Neural cell (in vitro differentiated cells): ENCODE measurements around the gene FAM170B. TPM values are rescaled to one million over a fixed set of nuclear protein-coding genes. Genes with fewer than 3 reads are reported as not detected.

ENCODE experiments used
- H2AFZ ChIP-seq: fragments of 200-600, 300-800 bp; sonication (generic), shearing (Covaris generic); 2 replicates; pipeline ENCODE4 v1.6.0; 2014; ENCODE audit warnings: low read depth, mild to moderate bottlenecking, antibody characterized with exemption, low read length, moderate library complexity
- H3F3A ChIP-seq: fragments of 200-600 bp; shearing (Covaris generic); 2 replicates; pipeline ENCODE4 v1.6.1; 2016; ENCODE audit warnings: mild to moderate bottlenecking, moderate library complexity, mixed read lengths, antibody characterized with exemption, low read length; ENCODE audit not compliant: insufficient read depth, poor library complexity, severe bottlenecking
- H3K27ac ChIP-seq: fragments of 200-600, 300-800 bp; sonication (generic), shearing (Covaris generic); 2 replicates; pipeline ENCODE4 v1.5.1; 2014; ENCODE audit warnings: mild to moderate bottlenecking, low read length, moderate library complexity
- H3K27me3 ChIP-seq: fragments of 300-800, 200-600 bp; sonication (generic), shearing (Covaris generic); 2 replicates; pipeline ENCODE4 v1.6.0; 2014; ENCODE audit warnings: mild to moderate bottlenecking, low read depth, low read length, moderate library complexity; ENCODE audit not compliant: insufficient read depth
- H3K36me3 ChIP-seq: fragments of 300-800, 200-600 bp; sonication (generic), shearing (Covaris generic); 2 replicates; pipeline ENCODE4 v1.5.1; 2014; ENCODE audit warnings: mild to moderate bottlenecking, antibody characterized with exemption, low read length, moderate library complexity; ENCODE audit not compliant: insufficient read depth
- H3K4me2 ChIP-seq: fragments of 300-800, 200-600 bp; sonication (generic), shearing (Covaris generic); 2 replicates; pipeline ENCODE4 v1.6.0; 2014; ENCODE audit warnings: mild to moderate bottlenecking, low read length
- H3K4me3 ChIP-seq: fragments of 300-800, 200-600 bp; sonication (generic), shearing (Covaris generic); 2 replicates; pipeline ENCODE4 v1.5.1; 2014; ENCODE audit warnings: mild to moderate bottlenecking, low read length, moderate library complexity
- H3K79me2 ChIP-seq: fragments of 200-600 bp; shearing (Covaris generic); replicated peaks from 2 replicates; pipeline ENCODE4 v1.6.0; 2014; ENCODE audit warnings: mild to moderate bottlenecking, low read length, moderate library complexity; ENCODE audit not compliant: insufficient read depth
- H3K9ac ChIP-seq: fragments of 300-800, 200-600 bp; sonication (generic), shearing (Covaris generic); 2 replicates; pipeline ENCODE4 v1.6.1; 2016; ENCODE audit warnings: mild to moderate bottlenecking, low read length, mixed read lengths
- H3K9me2 ChIP-seq: fragments of 200-600 bp; shearing (Covaris generic); 2 replicates; pipeline ENCODE4 v1.6.1; 2016; ENCODE audit warnings: mild to moderate bottlenecking, low read length, mixed read lengths; ENCODE audit not compliant: insufficient read depth
- H3K9me3 ChIP-seq: fragments of 200-600, 300-800 bp; sonication (generic), shearing (Covaris generic); 2 replicates; pipeline ENCODE4 v1.6.1; 2016; ENCODE audit warnings: mild to moderate bottlenecking, mixed run types, low read length, moderate library complexity, mixed read lengths
- H4K20me1 ChIP-seq: fragments of 200-600 bp; shearing (Covaris generic); 2 replicates; pipeline ENCODE4 v1.6.1; 2016; ENCODE audit warnings: mild to moderate bottlenecking, mixed run types; ENCODE audit not compliant: insufficient read depth
- CTCF ChIP-seq: fragments of 450-650 bp; IDR thresholded peaks from 2 replicates; pipeline ENCODE4 v1.5.1; 2014; ENCODE audit warnings: antibody characterized with exemption, mild to moderate bottlenecking, moderate library complexity; ENCODE audit not compliant: poor library complexity, severe bottlenecking
- EP300 ChIP-seq: fragments of 450-650 bp; conservative IDR thresholded peaks from 2 replicates; pipeline ENCODE4 v1.6.1; 2014; ENCODE audit warnings: antibody characterized with exemption, mild to moderate bottlenecking, moderate library complexity; ENCODE audit not compliant: poor library complexity, severe bottlenecking
- EZH2 ChIP-seq: fragments of 200-600, 300-800 bp; shearing (Covaris generic), sonication (generic); IDR thresholded peaks from 2 replicates; pipeline ENCODE4 v1.6.1; 2014; ENCODE audit warnings: antibody characterized with exemption, low read length, borderline replicate concordance, mild to moderate bottlenecking; ENCODE audit not compliant: insufficient read depth, poor library complexity, severe bottlenecking
- MXI1 ChIP-seq: fragments of 450-650 bp; conservative IDR thresholded peaks from 2 replicates; pipeline ENCODE4 v1.6.1; 2014; ENCODE audit warnings: antibody characterized with exemption, mild to moderate bottlenecking; ENCODE audit not compliant: poor library complexity, severe bottlenecking
- POLR2AphosphoS5 ChIP-seq: IDR thresholded peaks from 2 replicates; pipeline ENCODE4 v1.6.1; 2012
- RAD21 ChIP-seq: fragments of 450-650 bp; conservative IDR thresholded peaks from 2 replicates; pipeline ENCODE4 v1.6.1; 2014; ENCODE audit warnings: antibody characterized with exemption, mild to moderate bottlenecking, moderate library complexity
- REST ChIP-seq: IDR thresholded peaks from 2 replicates; pipeline ENCODE4 v1.6.1; 2012; ENCODE audit warnings: borderline replicate concordance
- SMC3 ChIP-seq: fragments of 450-650 bp; conservative IDR thresholded peaks from 2 replicates; pipeline ENCODE4 v1.6.1; 2014; ENCODE audit warnings: antibody characterized with exemption, mild to moderate bottlenecking, moderate library complexity; ENCODE audit not compliant: poor library complexity
- TAF1 ChIP-seq: IDR thresholded peaks from 2 replicates; pipeline ENCODE4 v1.6.1; 2012; ENCODE audit warnings: low read depth
- polyA plus RNA-seq: library from polyadenylated mRNA; depleted of rRNA; stranded (reverse); fragments of >200 nt; gene quantifications from 2 replicates; pipeline ENCODE4 v1.2.3, GENCODE V29; 2014

FAM170B gene
- polyA plus RNA-seq, 1 donor from 2014 or later, result not detected

GRCh38 chr10:49165259-49165658, 31.4 kb upstream of the FAM170B start:
- TF ChIP-seq POLR2AphosphoS5 (no peak), REST (no peak), SMC3 (no peak), TAF1 (no peak), CTCF (no peak), MXI1 (no peak), EZH2 (no peak), RAD21 (no peak), EP300 (no peak)
- no peak overlapping the region for H2AFZ ChIP-seq

GRCh38 chr10:49164559-49165188, 30.9 kb upstream of the FAM170B start:
- no peak overlapping the region for H3K9ac ChIP-seq
- H4K20me1 ChIP-seq, result no peaks in the 10 kb centered on the region
- H2AFZ ChIP-seq, result no peak overlapping the region
- no peaks in the 10 kb centered on the region for H3K9me3 ChIP-seq
- no peaks in the 10 kb centered on the region for H3K79me2 ChIP-seq
- no peaks in the 10 kb centered on the region for H3K36me3 ChIP-seq
- no peak overlapping the region for H3K4me3 ChIP-seq
- no peak overlapping the region for H3K27ac ChIP-seq
- no peaks in the 10 kb centered on the region for H3K9me2 ChIP-seq
- H3F3A ChIP-seq, result no peaks in the 10 kb centered on the region
- H3K4me2 ChIP-seq, result no peak overlapping the region
- TF ChIP-seq EZH2 (no peak), RAD21 (peak; percentile 66), MXI1 (no peak), CTCF (peak; percentile 62), SMC3 (peak; percentile 73), POLR2AphosphoS5 (no peak), REST (no peak), EP300 (no peak)
- no peaks in the 10 kb centered on the region for H3K27me3 ChIP-seq

More at GRCh38 chr10:49165259-49165658, 31.4 kb upstream of the FAM170B start:
- H3K9ac ChIP-seq, result no peak overlapping the region
- no peaks in the 10 kb centered on the region for H3K27me3 ChIP-seq
- no peak overlapping the region for H3K27ac ChIP-seq
- H3K9me2 ChIP-seq, result no peaks in the 10 kb centered on the region
- no peak overlapping the region for H3K4me2 ChIP-seq
- no peaks in the 10 kb centered on the region for H3K36me3 ChIP-seq
- no peaks in the 10 kb centered on the region for H3F3A ChIP-seq
- H3K9me3 ChIP-seq, result no peaks in the 10 kb centered on the region
- no peak overlapping the region for H3K4me3 ChIP-seq
- H4K20me1 ChIP-seq, result no peaks in the 10 kb centered on the region
- H3K79me2 ChIP-seq, result no peaks in the 10 kb centered on the region
